Right atrium auricular region (tissue), 2 donors: Measurements from ENCODE around the gene SLC25A12. TPM values are rescaled to one million over a fixed set of nuclear protein-coding genes. Genes with fewer than 3 reads are reported as not detected.

ENCODE experiments used
- DNase-seq: peaks from one replicate; pipeline ENCODE4 v3.0.0-alpha.2; 2019; ENCODE audit warnings: low spot score
- H3K27ac ChIP-seq, 2 donors: fragments of 200-600 bp; sonication (generic); 1 replicate in 1 of 2; 2 replicates in 1 of 2; pipeline ENCODE4 v1.5.1; 2016 to 2019
- H3K27me3 ChIP-seq, 2 donors: fragments of 200-600 bp; sonication (generic); one replicate each; pipeline versions ENCODE4 v1.5.1 to v1.6.0; 2017 to 2019
- H3K36me3 ChIP-seq: fragments of 200-600 bp; sonication (generic); one replicate; pipeline ENCODE4 v1.5.1; 2016
- H3K4me1 ChIP-seq, 2 donors: fragments of 200-600 bp; sonication (generic); one replicate each; pipeline versions ENCODE4 v1.5.1 to v1.6.0; 2017 to 2019
- H3K4me3 ChIP-seq, 2 donors: fragments of 200-600 bp; sonication (generic); 1 replicate in 1 of 2; 2 replicates in 1 of 2; pipeline ENCODE4 v1.5.1; 2017 to 2019; ENCODE audit warnings: mild to moderate bottlenecking in 1 of 2, moderate library complexity in 1 of 2
- H3K9me3 ChIP-seq, 2 donors: fragments of 200-600 bp; sonication (generic); one replicate each; pipeline ENCODE4 v1.5.1; 2019
- total RNA-seq, 2 donors: library from RNA; depleted of rRNA; stranded (reverse); fragments of >200 nt; gene quantifications; one replicate each; pipeline ENCODE4 v1.1.0, GENCODE V29; 2016
- TF ChIP-seq, protein P1 (sequence below), 2 donors: fragments of 200-600 bp; sonication (generic); IDR thresholded peaks; one replicate each; pipeline ENCODE4 v1.5.1; 2019; ENCODE audit warnings: antibody characterized with exemption in 2 of 2

Gene SLC25A12, protein sequence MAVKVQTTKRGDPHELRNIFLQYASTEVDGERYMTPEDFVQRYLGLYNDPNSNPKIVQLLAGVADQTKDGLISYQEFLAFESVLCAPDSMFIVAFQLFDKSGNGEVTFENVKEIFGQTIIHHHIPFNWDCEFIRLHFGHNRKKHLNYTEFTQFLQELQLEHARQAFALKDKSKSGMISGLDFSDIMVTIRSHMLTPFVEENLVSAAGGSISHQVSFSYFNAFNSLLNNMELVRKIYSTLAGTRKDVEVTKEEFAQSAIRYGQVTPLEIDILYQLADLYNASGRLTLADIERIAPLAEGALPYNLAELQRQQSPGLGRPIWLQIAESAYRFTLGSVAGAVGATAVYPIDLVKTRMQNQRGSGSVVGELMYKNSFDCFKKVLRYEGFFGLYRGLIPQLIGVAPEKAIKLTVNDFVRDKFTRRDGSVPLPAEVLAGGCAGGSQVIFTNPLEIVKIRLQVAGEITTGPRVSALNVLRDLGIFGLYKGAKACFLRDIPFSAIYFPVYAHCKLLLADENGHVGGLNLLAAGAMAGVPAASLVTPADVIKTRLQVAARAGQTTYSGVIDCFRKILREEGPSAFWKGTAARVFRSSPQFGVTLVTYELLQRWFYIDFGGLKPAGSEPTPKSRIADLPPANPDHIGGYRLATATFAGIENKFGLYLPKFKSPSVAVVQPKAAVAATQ
- total RNA-seq: 100 to 1,000 TPM in 1 of 2 donors, 10 to 100 TPM in 1; 75.0 to 106 TPM

DNA sequence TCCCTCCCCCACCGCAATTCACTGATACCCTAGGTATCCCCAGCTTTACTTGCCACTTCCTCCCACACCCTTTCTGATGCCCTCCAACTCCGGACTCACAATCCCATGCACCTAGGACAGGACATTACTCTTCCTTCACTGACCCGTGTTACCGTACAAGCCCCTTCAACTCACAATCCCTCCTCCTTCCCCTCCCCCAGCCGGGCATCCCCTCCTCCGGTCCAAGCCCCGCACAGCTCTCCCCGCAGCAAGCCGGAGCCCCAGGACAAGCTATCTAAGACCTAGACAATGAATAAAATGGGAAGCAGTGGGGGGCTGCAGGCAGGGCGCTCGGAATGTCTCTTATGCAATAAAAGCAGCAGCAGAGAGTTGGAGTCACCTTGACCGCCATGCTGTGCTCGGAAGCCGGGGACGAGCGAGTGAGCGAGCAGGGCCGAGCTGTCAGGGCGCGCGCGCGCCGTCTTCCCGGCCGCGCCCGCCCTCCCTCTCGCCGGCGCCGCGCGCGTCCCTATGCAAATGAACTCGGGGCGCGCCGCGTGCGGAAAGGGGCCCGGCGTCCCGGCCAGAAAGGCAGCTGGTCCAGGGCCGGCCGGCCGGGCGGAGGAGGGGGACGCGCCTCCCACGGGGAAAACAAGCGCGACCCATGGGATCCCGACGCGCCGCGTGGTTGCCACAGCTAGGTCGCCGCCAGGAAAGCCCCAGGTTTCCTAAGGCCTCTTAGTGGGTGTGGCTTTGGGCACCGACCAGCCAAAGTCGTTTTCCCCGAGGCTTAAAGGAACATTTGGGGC is at the start of gene SLC25A12:
Gene SLC25A12 (minus strand): TSS at position 421 of the 788 bp plus-strand sequence. CDS start 30 bp downstream, at position 391.
- no peaks in the 10 kb centered on the region for H3K36me3 ChIP-seq
- DNase-seq: peak; percentile 74
- TF ChIP-seq, protein P1, sequence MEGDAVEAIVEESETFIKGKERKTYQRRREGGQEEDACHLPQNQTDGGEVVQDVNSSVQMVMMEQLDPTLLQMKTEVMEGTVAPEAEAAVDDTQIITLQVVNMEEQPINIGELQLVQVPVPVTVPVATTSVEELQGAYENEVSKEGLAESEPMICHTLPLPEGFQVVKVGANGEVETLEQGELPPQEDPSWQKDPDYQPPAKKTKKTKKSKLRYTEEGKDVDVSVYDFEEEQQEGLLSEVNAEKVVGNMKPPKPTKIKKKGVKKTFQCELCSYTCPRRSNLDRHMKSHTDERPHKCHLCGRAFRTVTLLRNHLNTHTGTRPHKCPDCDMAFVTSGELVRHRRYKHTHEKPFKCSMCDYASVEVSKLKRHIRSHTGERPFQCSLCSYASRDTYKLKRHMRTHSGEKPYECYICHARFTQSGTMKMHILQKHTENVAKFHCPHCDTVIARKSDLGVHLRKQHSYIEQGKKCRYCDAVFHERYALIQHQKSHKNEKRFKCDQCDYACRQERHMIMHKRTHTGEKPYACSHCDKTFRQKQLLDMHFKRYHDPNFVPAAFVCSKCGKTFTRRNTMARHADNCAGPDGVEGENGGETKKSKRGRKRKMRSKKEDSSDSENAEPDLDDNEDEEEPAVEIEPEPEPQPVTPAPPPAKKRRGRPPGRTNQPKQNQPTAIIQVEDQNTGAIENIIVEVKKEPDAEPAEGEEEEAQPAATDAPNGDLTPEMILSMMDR (IDR thresholded peaks at IDR 0.05): no peak
- peak within 1 kb of the TSS; percentile 62 to 75 for H3K4me3 ChIP-seq
- H3K27ac ChIP-seq: peak within 1 kb of the TSS; percentile 80 to 83
- H3K9me3 ChIP-seq: no peaks in the 10 kb centered on the region
- peaks cover 0 to 6% of the 10 kb centered on the region in 2 donors for H3K4me1 ChIP-seq
- no peaks in the 10 kb centered on the region for H3K27me3 ChIP-seq

DNA sequence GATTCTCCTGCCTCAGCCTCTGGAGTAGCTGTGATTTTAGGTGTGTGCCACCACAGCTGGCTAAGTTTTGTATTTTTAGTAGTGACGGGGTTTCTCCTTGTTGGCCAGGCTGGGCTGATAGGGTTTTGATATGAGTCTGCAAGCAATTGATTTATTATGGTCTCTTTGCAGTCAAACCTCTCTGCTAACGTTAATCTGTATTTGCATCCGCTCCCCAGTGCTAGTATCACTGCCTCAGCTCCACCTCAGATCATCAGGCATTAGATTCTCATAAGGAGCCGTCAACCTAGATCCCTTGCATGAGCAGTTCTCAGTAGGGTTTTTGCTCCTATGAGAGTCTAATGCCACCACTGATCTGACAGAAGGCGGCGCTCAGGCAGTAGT is 47.3 kb upstream of the SLC25A12 start:
- Histone ChIP-seq H3K9me3 (no peaks in the 10 kb centered on the region), H3K27ac (no peak overlapping the region), H3K4me3 (no peak overlapping the region), H3K4me1 (no peaks in the 10 kb centered on the region), H3K36me3 (no peaks in the 10 kb centered on the region), H3K27me3 (no peaks in the 10 kb centered on the region)
- no peak for DNase-seq
- TF ChIP-seq, protein P1 (IDR thresholded peaks at IDR 0.05): no peak

DNA sequence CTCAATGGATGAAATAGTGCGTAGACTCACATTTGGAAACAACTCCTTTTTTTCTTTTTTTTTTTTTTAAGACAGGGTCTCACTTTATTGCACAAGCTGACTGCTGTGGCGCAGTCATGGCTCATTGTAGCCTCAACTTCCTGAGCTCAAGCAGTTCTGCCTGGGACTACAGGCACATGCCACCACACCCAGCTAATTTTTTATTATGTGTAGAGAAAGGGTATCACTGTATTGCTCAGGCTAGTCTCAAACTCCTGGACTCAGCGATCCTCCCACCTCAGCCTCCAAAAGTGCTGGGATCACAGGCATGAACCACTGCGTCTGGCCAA is 45.7 kb upstream of the SLC25A12 start:
- TF ChIP-seq, protein P1 (IDR thresholded peaks at IDR 0.05): no peak
- no peak for DNase-seq
- H3K4me3 ChIP-seq: no peak overlapping the region
- no peaks in the 10 kb centered on the region for H3K9me3 ChIP-seq
- H3K27ac ChIP-seq: no peak overlapping the region
- no peaks in the 10 kb centered on the region for H3K27me3 ChIP-seq
- no peaks in the 10 kb centered on the region for H3K36me3 ChIP-seq
- H3K4me1 ChIP-seq: no peaks in the 10 kb centered on the region

DNA sequence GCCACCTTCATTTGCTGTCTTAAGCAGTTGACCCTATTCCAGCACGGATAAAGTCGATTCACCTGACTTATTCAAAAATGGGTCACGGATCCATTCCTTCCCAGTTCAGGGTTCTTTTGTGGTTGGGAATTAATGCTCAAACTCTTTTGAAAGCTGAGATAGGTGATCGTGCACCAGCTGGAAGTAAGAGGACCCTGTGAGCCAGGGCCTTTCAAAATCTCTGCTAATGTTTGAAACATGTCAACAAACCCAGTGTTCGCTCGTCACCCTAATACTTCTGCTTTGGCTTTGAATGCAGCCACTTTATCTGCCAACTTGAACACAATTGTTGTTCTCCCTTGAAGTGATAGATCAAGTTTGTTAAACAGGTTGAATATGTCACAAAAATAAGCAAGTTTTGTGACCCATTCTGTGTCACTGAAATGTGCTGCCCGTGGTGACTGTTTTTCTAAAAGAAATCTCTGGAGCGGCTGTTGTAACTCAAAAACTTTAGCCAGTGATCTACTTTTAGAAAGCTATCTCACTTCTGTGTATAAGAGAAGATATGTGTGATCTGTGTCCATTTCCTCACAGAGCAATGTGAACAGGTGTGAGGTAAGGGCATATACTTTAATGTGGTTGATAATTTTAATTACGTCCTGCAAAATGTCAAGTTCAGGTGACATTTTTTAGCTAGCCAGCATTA is 45.2 kb upstream of the SLC25A12 start:
- no peak for DNase-seq
- H3K9me3 ChIP-seq: no peaks in the 10 kb centered on the region
- H3K27ac ChIP-seq: no peak overlapping the region
- TF ChIP-seq, protein P1 (IDR thresholded peaks at IDR 0.05): no peak
- no peak overlapping the region for H3K4me3 ChIP-seq
- H3K36me3 ChIP-seq: no peaks in the 10 kb centered on the region
- H3K4me1 ChIP-seq: no peaks in the 10 kb centered on the region
- H3K27me3 ChIP-seq: no peaks in the 10 kb centered on the region

DNA sequence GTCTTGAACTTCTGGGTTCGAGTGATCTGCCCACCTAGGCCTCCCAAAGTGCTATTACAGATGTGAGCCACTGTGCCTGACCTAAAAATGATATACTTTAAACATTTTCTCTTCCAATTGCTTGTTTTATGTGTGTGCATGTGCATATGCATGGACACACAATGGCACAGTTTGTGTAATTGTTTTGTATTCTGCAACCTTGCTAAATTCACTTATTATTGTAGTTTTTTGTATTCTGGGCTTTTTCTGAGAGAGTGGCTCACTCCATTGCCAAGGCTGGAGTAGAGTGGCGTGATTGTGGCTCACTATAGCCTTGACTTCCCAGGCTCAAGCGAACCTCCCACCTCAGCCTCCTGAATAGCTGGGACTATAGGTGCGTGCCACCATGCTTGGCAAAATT is 36.3 kb upstream of the SLC25A12 start:
- DNase-seq: no peak
- H3K27ac ChIP-seq: no peak overlapping the region
- TF ChIP-seq, protein P1 (IDR thresholded peaks at IDR 0.05): no peak
- no peaks in the 10 kb centered on the region for H3K36me3 ChIP-seq
- no peak overlapping the region for H3K4me3 ChIP-seq
- no peaks in the 10 kb centered on the region for H3K27me3 ChIP-seq
- no peaks in the 10 kb centered on the region for H3K9me3 ChIP-seq
- H3K4me1 ChIP-seq: no peaks in the 10 kb centered on the region
